ENCODE measurements around the gene DIAPH1. TPM values are rescaled to one million over a fixed set of nuclear protein-coding genes. Genes with fewer than 3 reads are reported as not detected.

Gene DIAPH1
- total RNA-seq, 1 experiment from 2014 or later = 77.0 TPM

DNA sequence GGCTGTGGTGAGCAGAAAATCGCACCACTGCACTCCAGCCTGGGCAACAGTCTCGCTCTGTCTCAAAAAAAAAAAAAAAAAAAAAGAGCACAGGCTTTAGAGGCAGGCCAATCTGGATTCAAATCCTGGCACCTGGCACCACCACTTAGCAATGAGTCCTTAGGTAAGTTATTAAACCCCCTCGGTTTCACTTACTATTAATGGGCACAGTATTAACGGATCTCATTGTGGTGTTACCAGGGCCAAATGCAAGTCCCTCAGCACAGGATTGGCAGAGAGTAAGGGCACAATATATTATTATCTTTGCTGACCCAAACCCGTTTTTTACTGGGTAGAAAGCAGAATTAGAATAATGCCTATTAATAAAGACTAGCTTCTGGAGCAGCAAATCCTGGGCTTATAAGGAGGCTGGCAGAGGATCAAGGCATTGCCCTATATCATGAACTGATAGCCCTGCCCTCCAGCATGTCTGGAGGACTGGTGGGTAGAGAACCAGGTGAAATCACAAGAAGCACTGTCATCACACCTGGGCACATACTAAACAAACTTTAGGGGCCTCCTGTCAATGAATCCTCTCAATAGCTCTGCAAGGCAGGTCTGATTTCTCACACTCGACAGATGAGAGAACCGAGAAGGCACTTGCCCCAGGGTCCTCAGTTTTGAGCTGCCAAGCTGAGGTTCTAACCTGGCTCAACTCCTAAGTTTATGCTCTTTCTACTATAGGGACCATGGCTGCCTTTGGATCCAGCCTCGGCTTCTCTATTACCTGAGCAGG is 112.2 kb downstream of the DIAPH1 start:
- no peak for DNase-seq (ENCODE audit: low read depth)

DNA sequence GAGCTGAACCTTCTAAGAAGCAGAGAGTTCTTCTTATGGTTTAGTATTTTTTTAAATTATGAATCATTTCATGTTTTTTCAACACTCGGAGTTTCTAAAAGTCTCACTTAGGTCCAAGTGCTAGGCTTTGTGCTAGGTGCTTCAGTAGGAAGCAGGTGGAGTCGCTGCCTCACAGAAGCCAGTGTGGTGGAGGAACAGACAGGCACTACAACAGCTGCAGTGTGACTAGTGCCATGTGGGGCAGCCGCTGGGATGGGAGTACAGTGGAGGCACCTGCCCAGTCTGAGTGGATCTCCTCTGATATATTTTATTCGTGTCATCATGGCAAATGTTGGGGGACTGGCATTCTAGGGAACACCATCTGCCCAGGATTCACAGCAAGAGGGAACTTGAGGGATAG is 114.6 kb downstream of the DIAPH1 start:
- DNase-seq (ENCODE audit: low read depth) = no peak

DNA sequence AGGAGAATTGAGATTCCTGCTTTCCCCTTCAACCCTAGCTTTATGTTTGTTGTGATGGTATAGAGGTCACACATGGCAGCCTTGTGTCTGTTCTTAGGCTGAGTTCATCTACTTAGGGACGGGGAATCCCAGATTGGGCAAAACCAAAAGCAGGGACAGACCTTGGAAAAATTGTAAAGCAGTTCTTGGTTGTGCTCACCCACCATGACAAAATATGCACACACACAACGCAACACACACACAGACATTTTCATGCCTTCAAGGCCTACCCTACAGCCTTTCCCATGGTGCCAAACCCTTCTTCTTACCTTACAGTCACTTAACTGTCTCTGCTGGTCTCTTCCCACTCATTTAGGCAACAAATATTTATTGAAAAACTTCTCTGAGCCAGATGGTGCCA is 115.1 kb downstream of the DIAPH1 start:
- no peak for DNase-seq (ENCODE audit: low read depth)

DNA sequence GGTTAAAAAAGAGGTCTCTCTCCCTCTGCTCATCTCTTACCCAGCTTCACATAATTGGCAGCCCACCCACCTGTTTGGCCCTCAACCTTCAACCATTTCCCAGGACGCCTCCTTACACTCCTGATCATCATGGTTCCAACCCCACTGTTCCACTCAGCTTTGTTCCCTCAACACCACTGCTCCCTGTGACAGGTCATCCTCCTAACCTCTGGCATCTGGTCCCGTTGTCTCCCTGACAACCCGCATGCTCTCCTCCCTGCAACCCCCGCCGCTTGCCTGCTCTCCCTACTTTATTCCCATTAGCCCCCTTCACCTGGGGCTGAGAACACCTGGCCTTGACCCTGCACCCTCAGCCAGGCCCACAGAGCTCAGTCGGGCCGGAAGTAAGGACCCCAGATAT is 117.0 kb downstream of the DIAPH1 start:
- no peak for DNase-seq (ENCODE audit: low read depth)

DNA sequence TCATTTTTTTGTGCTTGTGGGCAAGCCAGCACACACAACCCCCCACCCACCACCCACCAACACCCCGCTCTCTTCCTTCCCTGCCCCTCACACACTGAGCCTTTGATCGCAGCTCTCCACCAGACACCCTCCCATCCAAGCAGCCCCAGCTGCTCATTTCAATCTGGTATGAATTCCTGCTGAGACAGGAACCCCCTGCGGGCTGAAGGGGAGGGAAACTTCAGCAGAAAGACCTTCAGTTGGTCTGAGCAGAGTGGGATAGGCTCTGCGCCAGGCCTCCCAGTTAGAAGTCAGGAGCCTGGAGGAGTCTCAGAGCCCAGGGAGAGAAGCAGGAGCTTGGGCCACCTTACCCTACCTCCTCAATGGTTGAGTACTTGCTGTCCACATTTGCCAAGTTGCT is 122.8 kb downstream of the DIAPH1 start:
- DNase-seq (ENCODE audit: low read depth) = no peak

- DNase-seq (ENCODE audit: low read depth) = no peak
Measured at GRCh38 chr5:141495453-141495811, 123.4 kb downstream of the DIAPH1 start.

- DNase-seq (ENCODE audit: low read depth) = no peak
Measured at GRCh38 chr5:141494761-141495452, 123.9 kb downstream of the DIAPH1 start.

DNA sequence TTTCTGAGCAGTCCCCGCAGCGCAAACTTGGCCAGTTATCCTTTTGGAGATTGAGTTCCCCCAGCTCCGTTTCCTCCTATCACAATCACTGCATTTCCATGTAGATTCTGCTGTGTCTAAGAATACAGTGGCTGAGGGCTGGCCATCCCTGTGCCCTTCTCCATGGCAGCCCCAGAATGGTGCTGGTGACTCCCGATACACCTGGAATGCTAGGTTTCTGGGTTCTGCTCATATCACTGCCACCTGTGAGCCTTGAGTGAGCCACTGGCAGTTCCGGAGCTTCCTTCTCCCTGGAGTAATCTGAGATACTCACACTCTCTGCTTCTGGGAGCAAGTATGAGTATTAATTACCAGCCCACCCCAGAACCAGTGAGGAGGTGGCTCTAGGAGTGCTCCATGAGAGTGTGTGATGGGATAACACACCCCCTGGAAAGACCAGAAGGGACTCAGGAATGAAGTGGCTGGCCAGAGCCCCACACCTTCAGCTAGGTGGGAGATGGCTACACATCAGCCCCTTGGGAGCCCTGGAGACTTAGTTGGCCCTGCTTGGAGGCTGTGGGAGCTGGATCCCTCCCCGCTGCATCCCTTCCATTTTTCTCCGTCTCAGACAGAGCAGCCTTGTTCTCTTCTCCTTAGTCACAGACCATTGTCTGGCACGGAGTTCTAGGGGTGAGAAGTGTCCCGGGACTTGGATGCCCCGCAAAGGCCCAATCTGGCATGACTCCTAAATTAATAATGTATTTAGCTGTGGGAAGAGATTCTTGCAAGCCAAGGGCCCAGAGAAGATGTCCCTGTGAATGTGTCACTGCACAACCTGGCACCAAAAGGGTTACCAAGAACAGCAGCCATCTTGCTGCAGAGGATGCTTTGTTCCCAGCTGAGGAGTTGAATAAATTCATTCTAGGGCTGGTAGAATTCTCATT is 125.0 kb downstream of the DIAPH1 start:
- DNase-seq (ENCODE audit: low read depth) = no peak

DNA sequence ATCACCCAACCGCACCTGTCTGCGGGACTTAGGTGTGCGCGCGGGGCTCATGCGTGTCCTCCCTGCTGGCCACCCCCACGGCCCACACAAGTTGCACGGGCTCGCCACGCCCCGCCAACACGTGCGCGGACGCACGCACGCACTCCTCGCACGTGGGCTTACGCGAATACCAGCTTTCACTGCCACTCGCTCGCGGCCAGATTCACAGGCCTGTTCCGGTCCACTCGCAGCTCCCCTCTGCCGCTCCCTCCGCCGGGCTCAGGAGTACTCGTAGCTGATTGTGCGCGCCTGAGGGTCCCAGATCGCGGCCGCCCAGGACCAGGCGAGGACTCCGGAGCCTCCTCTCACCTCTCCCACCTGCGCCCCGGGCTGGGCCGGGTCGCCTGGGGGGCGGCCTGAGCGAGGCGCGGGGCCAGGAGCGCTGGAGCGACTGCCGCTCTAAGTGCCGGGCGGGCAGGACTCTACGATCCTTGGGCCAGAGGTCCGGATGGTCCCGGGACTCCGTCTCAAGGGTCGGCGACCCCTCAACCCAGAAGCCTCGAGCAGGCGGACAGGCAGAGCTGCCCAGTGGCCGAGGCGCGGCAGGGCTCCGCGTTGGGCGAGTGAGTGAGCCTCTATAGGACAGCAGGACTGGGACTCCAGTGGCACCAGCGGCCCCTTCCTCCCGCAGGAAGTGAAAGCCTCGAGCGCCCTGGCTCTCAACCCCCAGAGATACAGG is 126.5 kb downstream of the DIAPH1 start:
- DNase-seq (ENCODE audit: low read depth) = no peak

- DNase-seq (ENCODE audit: low read depth) = no peak
Measured at GRCh38 chr5:141491323-141492167, 127.3 kb downstream of the DIAPH1 start.

GRCh38 chr5:141490771-141491170 is 128.0 kb downstream of the DIAPH1 start:
- DNase-seq (ENCODE audit: low read depth) = no peak

DNA sequence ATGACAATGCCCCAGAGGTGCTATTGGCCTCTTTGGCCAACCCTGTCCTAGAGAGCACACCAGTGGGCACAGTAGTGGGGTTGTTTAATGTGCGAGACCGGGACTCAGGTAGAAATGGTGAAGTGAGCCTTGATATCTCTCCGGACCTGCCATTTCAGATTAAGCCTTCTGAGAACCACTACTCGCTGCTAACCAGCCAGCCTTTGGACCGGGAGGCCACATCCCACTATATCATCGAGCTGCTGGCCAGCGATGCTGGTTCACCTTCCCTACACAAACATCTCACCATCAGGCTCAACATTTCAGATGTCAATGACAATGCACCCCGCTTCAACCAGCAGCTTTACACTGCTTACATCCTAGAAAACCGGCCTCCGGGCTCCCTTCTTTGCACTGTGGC is 128.5 kb downstream of the DIAPH1 start:
- no peak for DNase-seq (ENCODE audit: low read depth)

DNA sequence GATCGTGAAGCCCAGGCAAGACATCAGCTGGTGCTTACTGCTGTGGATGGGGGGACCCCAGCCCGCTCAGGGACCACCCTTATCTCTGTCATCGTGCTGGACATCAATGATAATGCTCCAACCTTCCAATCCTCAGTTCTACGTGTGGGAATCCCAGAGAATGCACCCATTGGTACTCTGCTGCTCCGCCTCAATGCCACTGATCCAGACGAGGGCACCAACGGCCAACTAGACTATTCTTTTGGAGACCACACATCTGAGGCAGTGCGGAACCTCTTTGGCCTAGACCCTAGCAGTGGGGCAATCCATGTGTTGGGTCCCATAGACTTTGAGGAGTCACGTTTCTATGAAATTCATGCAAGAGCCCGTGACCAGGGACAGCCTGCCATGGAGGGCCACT is 129.0 kb downstream of the DIAPH1 start:
- no peak for DNase-seq (ENCODE audit: low read depth)

- peak; percentile 88 for DNase-seq (ENCODE audit: low read depth)
Measured at GRCh38 chr5:141488591-141489561, 129.9 kb downstream of the DIAPH1 start, which contains the start of gene PCDHGC5. Gene PCDHGC5 (plus strand): TSS chr5:141489081. CDS start chr5:141489241, 160 bp downstream.

GRCh38 chr5:141487131-141487530 is 131.7 kb downstream of the DIAPH1 start:
- DNase-seq (ENCODE audit: low read depth) = no peak

- DNase-seq (ENCODE audit: low read depth) = no peak
Measured at GRCh38 chr5:141486091-141486490, 132.7 kb downstream of the DIAPH1 start.

GRCh38 chr5:141485321-141486055 is 133.3 kb downstream of the DIAPH1 start:
- no peak for DNase-seq (ENCODE audit: low read depth)

DNA sequence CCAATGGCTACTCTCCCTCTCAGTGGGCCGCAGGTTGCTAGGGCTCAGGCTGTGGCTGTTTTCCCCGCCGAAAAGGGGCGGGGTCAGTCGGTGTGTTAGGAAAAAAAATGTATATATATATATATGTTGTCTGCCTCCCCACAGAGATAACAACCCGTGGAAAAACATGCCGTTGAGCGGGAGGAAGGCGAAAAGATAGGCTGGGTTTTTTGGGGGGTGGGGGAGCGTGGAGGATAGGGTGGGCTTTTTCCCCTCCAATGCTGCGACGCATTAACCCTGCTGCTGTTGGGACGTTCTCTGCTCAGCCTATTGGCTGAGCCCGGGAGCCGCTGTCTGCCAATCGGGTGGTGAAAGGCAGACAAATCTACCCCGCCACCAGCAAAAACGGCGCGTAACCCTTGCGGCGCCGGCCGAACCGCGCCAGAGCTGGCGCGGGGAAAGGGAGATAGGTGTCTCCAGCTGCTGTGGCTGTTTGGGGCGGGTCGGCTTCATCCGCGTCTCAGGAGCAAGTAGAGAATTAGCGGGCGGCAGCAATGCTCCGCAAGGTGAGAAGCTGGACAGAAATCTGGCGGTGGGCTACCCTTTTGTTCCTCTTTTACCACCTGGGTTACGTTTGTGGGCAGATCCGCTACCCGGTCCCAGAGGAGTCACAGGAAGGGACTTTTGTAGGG is 134.0 kb downstream of the DIAPH1 start, which contains the start of gene PCDHGC4:
TSS of gene PCDHGC4 (plus strand) at position 390 of the 671 bp plus-strand sequence. CDS start at position 534, 144 bp downstream.
- no peak for DNase-seq (ENCODE audit: low read depth)
